ENCODE measurements around the gene CELF2.

DNA sequence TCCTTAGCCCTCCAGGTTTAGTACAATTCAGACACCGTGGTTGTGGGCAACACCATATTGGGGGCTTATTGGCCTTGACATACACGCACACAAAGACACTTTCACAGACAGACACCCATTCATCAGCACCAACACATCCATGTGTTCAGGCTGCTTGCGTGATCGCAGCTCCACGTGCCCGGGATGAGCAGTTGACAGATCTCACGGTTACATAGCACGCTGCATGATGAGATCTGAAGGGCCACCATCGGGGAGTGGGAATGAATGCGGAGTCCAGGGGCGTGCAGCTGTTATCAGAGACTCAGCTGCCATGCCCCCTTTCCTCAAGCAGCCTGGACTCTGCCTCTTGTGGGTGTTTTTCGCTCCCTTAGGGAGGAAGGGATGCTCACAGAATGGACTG is 308.6 kb downstream of the CELF2 start:
- TF ChIP-seq, protein P1, sequence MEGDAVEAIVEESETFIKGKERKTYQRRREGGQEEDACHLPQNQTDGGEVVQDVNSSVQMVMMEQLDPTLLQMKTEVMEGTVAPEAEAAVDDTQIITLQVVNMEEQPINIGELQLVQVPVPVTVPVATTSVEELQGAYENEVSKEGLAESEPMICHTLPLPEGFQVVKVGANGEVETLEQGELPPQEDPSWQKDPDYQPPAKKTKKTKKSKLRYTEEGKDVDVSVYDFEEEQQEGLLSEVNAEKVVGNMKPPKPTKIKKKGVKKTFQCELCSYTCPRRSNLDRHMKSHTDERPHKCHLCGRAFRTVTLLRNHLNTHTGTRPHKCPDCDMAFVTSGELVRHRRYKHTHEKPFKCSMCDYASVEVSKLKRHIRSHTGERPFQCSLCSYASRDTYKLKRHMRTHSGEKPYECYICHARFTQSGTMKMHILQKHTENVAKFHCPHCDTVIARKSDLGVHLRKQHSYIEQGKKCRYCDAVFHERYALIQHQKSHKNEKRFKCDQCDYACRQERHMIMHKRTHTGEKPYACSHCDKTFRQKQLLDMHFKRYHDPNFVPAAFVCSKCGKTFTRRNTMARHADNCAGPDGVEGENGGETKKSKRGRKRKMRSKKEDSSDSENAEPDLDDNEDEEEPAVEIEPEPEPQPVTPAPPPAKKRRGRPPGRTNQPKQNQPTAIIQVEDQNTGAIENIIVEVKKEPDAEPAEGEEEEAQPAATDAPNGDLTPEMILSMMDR (conservative IDR thresholded peaks at IDR 0.05), result no peak
- no peak for TF ChIP-seq ZFX (IDR thresholded peaks at IDR 0.05)
